HG03103 (cell line): ENCODE results near the gene SLC46A2.

Source experiments
- ATAC-seq: cut with Tn5 transposase; IDR thresholded peaks from one replicate; pipeline ENCODE4 v1.9.1; 2021; ENCODE audit warnings: low read depth; ENCODE audit not compliant: unreplicated experiment

SLC46A2 gene, protein sequence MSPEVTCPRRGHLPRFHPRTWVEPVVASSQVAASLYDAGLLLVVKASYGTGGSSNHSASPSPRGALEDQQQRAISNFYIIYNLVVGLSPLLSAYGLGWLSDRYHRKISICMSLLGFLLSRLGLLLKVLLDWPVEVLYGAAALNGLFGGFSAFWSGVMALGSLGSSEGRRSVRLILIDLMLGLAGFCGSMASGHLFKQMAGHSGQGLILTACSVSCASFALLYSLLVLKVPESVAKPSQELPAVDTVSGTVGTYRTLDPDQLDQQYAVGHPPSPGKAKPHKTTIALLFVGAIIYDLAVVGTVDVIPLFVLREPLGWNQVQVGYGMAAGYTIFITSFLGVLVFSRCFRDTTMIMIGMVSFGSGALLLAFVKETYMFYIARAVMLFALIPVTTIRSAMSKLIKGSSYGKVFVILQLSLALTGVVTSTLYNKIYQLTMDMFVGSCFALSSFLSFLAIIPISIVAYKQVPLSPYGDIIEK

DNA sequence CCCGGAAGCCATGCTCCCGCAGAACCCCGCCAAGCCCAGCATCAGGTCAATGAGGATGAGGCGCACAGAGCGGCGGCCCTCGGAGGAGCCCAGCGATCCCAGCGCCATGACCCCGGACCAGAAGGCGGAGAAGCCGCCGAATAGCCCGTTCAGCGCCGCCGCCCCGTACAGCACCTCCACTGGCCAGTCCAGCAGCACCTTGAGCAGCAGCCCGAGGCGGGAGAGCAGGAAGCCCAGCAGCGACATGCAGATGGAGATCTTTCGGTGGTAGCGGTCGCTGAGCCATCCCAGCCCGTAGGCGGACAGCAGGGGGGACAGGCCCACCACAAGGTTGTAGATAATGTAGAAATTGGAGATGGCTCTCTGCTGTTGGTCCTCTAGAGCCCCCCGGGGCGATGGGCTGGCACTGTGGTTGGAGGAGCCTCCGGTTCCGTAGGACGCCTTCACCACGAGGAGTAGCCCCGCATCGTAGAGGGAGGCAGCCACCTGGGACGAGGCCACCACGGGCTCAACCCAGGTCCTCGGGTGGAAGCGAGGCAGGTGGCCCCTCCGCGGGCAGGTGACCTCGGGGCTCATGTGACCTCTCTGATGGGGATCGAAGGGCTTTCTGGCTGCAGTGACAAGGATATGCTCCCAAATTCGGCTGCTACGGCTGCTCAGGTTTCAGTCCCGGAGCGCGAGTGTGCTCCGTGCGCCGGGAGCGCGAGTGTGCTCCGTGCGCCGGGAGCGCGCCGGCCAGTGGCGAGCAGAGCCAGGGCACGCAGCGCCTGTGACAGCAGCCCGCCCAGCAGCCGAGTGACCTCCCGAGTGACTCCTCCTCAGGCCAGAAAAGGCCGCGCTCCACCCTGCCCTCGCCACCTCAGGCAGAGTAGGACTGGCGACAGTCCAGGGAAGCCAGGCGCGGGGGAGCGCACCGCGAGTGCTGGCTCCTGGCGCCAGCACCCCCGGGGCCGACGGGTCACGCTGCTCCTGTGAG lies at the start of gene SLC46A2:
SLC46A2 (minus strand) TSS at position 771 of the 976 bp plus-strand sequence; CDS start at position 576, 195 bp downstream.
- ATAC-seq: no peak

DNA sequence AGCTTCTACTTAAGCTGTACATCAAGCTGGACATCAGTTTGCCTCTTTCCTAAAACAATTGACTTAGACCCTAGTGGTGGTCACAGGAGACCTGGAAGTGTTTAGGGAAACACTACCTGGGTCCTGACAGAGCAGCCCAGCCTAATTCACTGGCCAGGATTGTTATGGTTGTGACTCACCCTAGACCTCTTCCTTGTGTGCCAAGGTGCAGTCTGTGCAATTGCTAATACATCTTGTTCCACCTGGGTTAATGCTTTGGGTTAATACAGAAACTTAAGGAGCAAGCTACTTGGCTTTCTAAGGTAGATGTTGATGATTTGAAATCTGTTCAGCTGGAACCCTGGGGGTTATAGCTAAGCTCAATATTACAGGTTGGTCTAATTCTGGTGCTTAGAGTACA lies 48.7 kb upstream of the SLC46A2 start:
- ATAC-seq: no peak

DNA sequence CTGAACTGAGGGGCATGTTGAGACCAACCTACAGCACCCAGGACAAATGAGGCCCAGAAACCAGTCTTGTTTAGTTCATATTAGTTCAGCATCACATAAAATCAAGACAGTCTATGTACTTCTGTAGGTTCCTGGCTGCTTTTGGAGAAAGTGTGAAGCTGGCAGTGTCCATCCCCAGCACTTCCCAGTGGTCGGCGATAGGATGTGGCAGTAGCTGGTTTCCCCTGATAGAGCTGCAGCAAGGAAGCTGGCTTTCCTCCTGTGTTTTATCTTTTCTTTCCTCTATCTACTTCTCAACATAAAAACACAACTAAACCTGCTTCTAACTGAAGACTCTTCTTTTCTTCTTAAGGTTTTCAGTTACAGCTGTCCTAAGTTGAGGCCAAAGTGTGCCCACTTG lies 43.0 kb upstream of the SLC46A2 start:
- ATAC-seq: no peak

DNA sequence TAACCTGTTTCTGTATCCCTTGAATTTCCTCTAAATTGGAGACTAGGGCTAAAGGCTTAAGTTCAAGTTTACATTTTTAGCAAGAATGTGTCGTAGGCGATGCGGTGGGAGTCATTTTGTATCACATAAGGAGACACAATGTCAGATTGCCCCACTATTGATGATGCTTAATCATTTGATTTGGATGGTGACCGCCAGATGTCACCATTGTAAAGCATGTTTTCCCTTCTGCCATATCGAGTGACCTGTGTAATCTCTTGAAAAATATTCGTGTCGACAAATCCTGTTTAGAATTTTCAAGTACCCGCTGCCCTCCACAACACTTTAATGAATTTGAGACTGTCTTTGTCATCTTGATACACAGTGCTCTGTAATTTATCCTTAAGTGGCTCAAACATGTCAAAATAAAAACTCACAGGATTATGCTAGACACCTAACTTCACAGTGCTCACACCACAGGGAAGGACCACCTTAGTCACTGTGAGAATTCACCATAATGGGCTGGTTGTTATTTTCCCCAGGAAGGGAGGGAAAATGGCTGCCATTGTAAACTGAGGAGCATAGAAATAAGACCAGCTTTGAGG lies 34.5 kb upstream of the SLC46A2 start:
- ATAC-seq: no peak

DNA sequence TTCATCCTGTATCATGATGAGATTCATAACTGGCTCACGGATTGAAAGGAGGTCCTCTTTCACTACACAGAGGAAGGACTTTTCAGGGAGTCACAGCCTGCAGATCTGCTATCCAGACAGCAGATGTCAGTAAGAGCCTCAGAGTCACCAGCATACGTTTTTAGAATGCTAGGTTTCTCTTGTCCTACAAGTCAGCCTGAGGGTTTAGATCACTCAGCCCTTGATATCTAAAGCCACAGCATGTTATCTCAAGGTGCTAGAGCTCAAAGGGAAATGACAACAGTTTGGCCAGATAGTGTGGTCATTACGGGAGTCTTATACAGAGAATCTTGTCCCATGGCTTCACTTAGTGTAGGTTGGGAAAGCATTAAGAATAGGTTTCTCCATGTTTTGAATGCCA lies 30.9 kb upstream of the SLC46A2 start:
- ATAC-seq: peak; percentile 77

DNA sequence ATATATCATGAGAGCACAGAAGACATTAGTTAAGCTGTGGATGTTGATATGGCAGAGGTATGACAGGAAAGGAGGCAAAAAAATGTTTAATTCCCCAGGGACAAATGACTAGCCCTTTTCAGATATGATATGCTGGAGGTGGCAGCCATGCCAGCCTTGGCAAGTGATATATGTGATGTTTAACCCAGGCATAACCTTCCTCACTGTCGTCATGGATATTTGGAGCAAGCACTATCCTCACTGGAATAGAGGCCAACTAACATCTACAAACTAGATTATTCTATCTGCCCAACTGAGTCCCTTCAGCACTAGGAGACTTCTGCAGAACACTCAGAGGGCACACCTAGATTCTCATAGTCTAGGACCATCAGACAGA lies 27.3 kb upstream of the SLC46A2 start:
- no peak for ATAC-seq

DNA sequence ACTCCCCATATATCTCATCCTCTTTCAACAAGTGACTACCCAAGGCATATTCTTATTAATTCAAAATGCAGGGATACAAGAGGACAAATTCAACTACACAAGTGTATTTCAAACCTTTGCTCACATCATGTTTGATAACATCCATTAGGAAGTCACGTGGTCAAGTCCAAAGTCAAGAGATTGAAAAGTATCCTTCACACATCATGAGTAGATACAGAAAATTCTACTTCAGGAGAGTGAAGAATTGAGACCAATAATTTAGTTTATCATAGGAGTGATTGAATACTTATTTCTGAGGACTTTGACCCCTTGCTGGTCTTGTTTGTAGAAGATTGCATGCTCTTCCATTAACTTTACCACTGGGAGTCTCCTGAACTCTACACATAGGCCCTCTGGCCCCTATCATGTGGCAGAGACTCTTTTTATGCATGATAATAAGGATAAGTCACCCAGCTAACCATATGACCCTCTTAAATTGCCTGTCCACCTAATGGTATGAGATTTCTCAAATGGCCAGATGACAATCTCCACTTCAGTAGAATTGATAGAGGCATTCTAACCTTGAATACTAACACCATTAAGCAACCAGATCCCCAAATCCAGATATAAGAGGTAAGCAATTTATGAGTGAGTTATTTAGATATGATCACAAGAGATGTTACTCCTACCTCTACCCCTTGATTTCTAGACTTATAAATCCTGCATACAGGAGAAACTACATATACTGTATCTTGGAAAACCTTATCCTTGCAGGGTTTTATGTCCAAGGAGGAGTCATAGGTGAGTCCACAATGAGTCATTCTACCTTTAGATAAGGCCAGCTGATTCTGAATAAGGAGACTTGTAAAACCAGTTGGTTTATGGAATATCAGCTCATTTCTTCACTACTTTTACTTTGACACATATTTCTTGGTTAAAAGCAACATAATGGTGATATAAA lies 26.6 kb upstream of the SLC46A2 start:
- ATAC-seq: no peak

DNA sequence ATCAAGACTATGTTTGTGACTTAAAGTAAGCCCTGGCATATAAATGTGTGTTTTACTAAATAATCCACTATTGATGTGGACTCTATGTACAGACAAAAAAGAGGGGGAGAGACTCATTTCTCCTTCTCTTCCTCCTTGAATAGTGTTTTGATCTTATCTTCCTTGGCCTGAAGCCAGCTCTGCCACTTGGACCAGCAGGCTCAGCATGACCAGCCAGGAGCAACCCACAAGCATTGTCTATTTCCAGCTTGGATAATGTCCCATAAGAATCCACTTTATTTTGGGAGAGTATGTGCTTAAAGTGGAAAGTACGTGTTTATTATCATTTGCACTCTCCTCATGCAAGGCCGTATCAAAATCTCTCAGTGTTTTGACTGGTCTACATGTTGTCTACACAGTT lies 23.8 kb upstream of the SLC46A2 start:
- no peak for ATAC-seq

DNA sequence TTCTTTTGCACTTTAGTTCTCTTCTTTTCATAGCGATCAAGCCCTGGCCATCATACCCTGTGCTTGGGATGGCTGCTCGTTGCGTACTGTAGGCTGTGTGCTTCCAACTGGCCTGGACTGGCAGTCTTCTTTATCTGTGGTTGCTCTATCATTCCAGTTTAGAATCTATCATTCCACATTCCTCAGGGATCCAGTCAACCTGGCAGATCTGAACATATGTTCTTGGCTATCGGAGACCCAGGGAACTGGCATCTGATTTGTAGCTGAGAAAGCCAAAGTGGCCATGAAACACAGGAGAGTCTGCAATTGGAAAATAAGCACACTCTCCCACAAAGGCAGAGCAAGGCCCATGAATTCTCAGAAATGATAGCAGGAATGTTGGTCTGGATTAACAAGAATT lies 22.6 kb upstream of the SLC46A2 start:
- no peak for ATAC-seq

DNA sequence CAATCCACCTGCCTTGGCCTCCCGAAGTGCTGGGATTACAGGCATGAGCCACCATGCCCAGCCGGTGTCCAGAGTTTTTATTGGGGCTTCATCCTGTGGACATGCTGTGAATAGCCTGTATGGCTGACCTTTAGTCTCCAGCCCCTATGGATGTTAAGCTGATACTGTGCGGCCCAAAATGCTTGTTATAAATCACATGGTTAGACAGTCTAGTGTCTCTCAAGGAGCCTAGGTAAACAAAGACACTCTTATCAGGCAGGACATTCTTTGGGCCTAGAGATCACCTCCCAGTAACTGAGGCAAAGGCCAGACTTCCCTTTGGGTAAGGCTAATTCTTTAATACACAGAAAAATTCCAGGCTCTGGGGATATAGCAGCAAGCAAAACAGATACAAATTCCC lies 22.0 kb upstream of the SLC46A2 start:
- ATAC-seq: no peak

DNA sequence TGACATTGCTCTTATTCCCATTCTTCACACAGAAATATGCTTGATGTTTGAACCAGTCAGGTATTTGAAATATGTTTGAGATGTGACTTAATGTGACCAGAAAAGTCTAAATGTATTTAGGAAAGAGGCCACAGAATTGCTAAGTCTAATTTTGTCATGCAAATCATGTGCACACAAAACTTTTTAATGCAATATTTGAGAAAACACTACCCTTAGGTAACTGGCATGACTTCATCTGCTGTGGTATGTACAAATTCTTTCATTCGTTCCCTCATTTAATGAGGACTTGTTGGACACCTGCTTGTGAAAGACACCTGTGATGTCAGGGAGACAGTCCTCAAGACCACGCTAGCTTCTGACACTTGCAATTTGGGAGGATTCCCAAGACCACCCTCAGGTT lies 21.1 kb upstream of the SLC46A2 start:
- ATAC-seq: no peak

DNA sequence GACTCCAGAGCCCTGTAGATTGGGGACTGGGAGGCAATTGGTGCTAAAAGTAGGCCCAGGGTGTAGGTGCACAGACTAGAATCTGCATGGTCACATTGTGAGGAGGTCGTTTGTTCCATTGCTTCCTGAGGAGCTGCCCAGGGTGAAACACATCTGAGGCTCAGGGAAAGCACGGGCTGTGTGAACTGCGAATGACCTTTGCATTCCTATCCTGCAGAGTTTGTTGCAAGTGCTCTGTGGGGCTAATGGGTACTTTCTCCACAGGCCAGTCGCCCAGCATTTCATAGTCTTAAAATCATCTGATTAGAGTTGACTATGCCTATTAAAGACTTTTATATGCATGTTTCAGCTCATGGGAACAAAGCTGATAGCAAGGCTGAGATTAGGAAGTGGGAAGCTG lies 14.4 kb upstream of the SLC46A2 start:
- no peak for ATAC-seq

DNA sequence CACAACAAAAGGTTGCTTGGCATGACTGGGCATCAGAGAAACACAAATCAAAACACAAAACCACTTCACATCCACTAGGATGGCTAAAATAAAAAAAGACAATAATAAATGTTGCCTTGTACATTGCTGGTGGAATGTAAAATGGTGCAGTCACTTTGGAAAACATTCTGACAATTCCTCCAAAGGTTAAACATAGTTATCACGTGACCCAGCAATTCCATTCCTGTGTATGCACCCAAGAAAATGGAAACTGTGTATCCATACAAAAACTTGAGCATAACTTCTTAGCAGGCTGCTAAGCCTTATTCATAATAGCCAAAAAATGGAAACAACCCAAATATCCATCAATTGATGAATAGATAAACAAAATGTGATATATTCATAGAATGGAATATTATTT lies 10.2 kb upstream of the SLC46A2 start:
- no peak for ATAC-seq

DNA sequence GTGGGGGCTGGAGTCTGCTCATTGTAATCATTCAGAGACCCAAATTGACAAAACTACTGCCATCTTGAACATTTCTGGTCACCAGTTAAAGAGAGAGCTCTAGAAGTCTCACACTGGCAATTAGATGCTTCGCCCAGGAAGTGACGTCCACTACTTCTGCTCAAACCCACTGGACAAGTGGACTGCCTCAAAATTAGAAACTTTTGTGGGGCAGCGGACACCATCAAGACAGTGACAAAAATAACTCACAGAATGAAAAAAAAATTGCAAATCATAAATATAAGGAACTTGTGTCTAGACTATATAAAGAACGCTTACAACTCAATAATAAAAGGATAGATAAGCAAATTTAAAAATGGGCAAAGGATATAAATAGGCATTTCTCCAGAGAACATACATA lies 9.8 kb upstream of the SLC46A2 start:
- ATAC-seq: no peak

DNA sequence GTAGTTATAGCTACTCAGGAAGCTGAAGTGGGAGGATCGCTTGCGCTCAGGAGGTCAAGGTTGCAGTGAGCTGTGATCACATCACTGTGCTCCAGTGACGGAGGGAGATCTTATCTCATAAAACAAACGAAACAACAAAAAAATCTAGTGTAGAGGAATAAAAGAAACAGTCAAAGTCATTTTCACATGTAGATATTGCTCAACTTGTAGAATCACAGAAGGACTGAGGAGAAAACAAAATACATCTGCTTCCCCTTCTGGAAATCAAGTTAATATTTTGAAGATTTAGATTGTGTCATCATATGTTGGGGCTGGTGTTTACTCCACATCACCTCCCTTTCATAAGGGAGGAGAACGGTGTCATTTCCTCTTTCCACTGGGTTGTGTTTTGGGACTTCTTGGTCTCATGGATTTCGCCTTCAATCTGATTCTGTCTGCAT lies 8.2 kb upstream of the SLC46A2 start:
- no peak for ATAC-seq

DNA sequence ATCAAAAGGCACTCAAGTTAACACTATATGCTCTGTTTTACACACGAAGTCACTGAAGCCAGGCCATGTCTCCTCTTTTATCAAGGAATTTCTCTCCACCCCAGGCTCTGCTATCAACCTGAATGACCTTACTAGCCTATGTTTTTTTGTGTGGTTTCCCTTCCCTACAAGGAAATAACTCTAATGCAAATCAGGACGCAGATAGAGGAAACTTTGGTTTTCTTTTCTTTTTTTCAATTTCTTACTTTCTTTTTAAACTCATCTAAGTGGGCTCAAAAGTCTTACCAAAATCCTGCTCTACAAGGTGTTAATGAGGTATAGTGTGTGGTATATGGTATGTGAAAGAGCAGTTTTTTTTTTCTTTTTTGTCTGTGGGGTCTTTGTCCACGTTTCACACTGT lies 5.5 kb upstream of the SLC46A2 start:
- no peak for ATAC-seq

DNA sequence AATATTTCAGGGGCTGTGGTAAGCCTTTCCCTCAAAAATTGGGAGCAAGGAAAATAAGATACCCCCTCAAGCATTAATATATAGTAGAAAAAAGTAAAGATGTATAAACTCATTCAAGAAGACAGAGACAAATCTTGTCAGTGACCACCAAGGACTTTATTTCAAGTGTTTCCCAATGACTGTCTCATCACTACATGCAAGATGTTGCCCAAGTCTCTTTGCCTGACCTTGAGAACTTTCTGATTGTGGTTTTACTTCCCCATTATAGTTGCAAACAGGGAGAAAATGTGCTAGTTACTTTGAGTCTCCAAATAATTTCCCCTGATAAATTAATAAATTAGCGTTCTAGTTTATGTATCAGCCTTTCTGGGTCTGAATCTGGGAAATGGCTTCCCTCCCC lies 4.0 kb upstream of the SLC46A2 start:
- ATAC-seq: no peak

DNA sequence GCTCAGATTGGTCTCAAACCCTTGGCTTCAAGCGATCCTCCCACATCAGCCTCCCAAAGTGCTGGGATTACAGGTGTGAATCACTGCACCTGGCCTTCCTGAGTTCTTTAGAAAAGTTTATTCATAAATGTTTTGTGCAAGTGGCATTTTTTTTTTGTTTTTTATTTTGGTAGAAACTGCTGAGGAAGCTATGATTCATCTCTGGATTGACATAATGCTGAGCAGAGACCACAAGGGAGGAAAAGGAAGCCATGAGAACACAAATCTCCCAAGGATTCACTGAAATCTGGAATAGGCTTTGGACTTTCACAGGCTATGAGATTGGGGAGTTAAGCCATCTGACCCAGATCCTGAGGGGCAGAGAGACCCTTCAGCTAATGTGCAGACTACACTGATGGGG lies 3.4 kb upstream of the SLC46A2 start:
- no peak for ATAC-seq

DNA sequence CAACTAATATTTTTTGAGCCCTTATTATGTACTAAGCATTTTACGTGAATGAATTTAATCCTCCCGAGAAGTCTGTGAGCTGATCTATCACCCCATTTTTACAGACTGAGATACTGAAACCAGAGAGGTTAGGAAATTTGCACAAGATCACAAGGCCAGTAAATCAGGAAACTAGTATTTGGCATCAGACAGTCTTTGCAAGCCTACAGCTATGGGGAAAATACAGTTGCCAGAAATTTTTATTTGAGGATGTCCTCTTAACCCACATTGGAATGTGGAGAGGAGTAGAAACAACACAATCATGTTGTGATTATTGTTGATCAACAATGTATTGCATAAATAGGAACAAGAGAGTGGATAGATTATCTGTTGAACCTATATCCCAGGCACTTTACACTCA lies 2.3 kb upstream of the SLC46A2 start:
- no peak for ATAC-seq

DNA sequence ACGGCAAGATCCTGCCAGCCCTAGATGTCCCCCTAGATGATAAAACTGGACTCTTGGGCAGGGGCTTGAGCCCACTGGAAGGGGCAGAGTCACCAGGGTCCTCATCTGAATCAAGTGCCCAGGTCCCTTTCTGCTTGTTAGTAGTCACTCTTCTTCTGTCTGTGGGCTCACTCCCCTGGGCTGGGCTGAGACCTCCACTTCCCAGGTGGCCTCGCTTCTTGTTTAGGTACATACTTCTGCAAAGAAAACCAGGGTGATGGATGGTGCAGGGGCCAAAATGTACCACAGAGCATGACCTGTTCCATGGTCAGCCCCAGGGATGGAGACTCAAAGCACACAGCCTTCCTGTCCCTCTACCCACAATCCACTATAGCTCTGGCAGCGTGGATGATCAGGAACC lies 845 bp upstream of the SLC46A2 start:
- no peak for ATAC-seq
